H9 (cell line): ENCODE measurements around the gene OLA1. TPM values are rescaled to one million over a fixed set of nuclear protein-coding genes. Genes with fewer than 3 reads are reported as not detected.

Experiments
- DNase-seq: peaks from one replicate; pipeline ENCODE4 v3.0.0-alpha.2; 2017
- H2AFZ ChIP-seq: one replicate; pipeline ENCODE4 v1.6.1; 2013; ENCODE audit warnings: mild to moderate bottlenecking, low read length, control low read depth, moderate library complexity
- H2AK5ac ChIP-seq: 2 replicates; pipeline ENCODE4 v1.6.1; 2013; ENCODE audit warnings: low read length, control low read depth, mixed read lengths; ENCODE audit not compliant: insufficient read length
- H2BK120ac ChIP-seq: one replicate; pipeline ENCODE4 v1.6.1; 2013; ENCODE audit warnings: low read depth, mild to moderate bottlenecking, low read length, control low read depth, inconsistent platforms; ENCODE audit not compliant: poor library complexity, severe bottlenecking
- H2BK12ac ChIP-seq: 2 replicates; pipeline ENCODE4 v1.6.1; 2013; ENCODE audit warnings: low read length, control low read depth, mixed read lengths, low read depth; ENCODE audit not compliant: insufficient read length
- H2BK15ac ChIP-seq: 2 replicates; pipeline ENCODE4 v1.6.1; 2013; ENCODE audit warnings: low read depth, low read length, control low read depth
- H2BK20ac ChIP-seq: one replicate; pipeline ENCODE4 v1.6.1; 2013; ENCODE audit warnings: low read depth, mild to moderate bottlenecking, low read length, control low read depth, inconsistent platforms; ENCODE audit not compliant: poor library complexity, severe bottlenecking
- H2BK5ac ChIP-seq: 2 replicates; pipeline ENCODE4 v1.6.1; 2013; ENCODE audit warnings: low read length, control low read depth, mixed read lengths; ENCODE audit not compliant: insufficient read length
- H3K14ac ChIP-seq: 2 replicates; pipeline ENCODE4 v1.6.1; 2013; ENCODE audit warnings: low read length, control low read depth; ENCODE audit not compliant: insufficient read depth
- H3K18ac ChIP-seq: 2 replicates; pipeline ENCODE4 v1.6.1; 2013; ENCODE audit warnings: low read depth, mild to moderate bottlenecking, mixed read lengths, low read length, control low read depth; ENCODE audit not compliant: insufficient read length
- H3K23ac ChIP-seq: 2 replicates; pipeline ENCODE4 v1.6.1; 2013; ENCODE audit warnings: low read length, control low read depth, mixed read lengths, low read depth; ENCODE audit not compliant: insufficient read length
- H3K23me2 ChIP-seq: 2 replicates; pipeline ENCODE4 v1.6.1; 2013; ENCODE audit warnings: low read depth, mild to moderate bottlenecking, mixed read lengths, low read length, control low read depth; ENCODE audit not compliant: insufficient read length, poor library complexity, severe bottlenecking
- H3K27ac ChIP-seq: 2 replicates; pipeline ENCODE4 v1.5.1; 2013; ENCODE audit warnings: low read length, control low read depth, mixed read lengths, low read depth; ENCODE audit not compliant: insufficient read length
- H3K27me3 ChIP-seq: 2 replicates; pipeline ENCODE4 v1.6.1; 2013; ENCODE audit warnings: low read length, control low read depth, inconsistent platforms; ENCODE audit not compliant: insufficient read depth
- H3K4ac ChIP-seq: 2 replicates; pipeline ENCODE4 v1.6.1; 2013; ENCODE audit warnings: low read depth, mild to moderate bottlenecking, control low read depth, inconsistent platforms, low read length, moderate library complexity
- H3K4me1 ChIP-seq: 2 replicates; pipeline ENCODE4 v1.6.1; 2013; ENCODE audit warnings: low read length, control low read depth, inconsistent platforms; ENCODE audit not compliant: insufficient read depth
- H3K4me2 ChIP-seq: 2 replicates; pipeline ENCODE4 v1.6.1; 2013; ENCODE audit warnings: low read length, control low read depth, mixed read lengths; ENCODE audit not compliant: insufficient read length, insufficient read depth
- H3K56ac ChIP-seq: 2 replicates; pipeline ENCODE4 v1.6.1; 2013; ENCODE audit warnings: low read depth, mild to moderate bottlenecking, mixed read lengths, low read length, control low read depth; ENCODE audit not compliant: insufficient read length
- H3K79me1 ChIP-seq: 2 replicates; pipeline ENCODE4 v1.6.1; 2013; ENCODE audit warnings: low read depth, mild to moderate bottlenecking, moderate library complexity, low read length, control low read depth, inconsistent platforms; ENCODE audit not compliant: insufficient read depth, poor library complexity, severe bottlenecking
- H3K79me2 ChIP-seq: 2 replicates; pipeline ENCODE4 v1.6.1; 2013; ENCODE audit warnings: low read length, control low read depth, inconsistent platforms; ENCODE audit not compliant: insufficient read depth
- H3K9ac ChIP-seq: 2 replicates; pipeline ENCODE4 v1.6.1; 2013; ENCODE audit warnings: low read length, control low read depth, mixed read lengths; ENCODE audit not compliant: insufficient read length; ENCODE audit errors: extremely low read depth
- H3K9me3 ChIP-seq: one replicate; pipeline ENCODE4 v1.6.1; 2013; ENCODE audit warnings: low read depth, low read length, inconsistent platforms; ENCODE audit not compliant: control insufficient read depth
- H3T11ph ChIP-seq: one replicate; pipeline ENCODE4 v1.6.1; 2013; ENCODE audit warnings: mild to moderate bottlenecking, low read length, control low read depth, inconsistent platforms
- H4K20me1 ChIP-seq: one replicate; pipeline ENCODE4 v1.6.1; 2013; ENCODE audit not compliant: control insufficient read depth, insufficient read length, insufficient read depth
- H4K5ac ChIP-seq: 2 replicates; pipeline ENCODE4 v1.6.1; 2013; ENCODE audit warnings: low read depth, mild to moderate bottlenecking, mixed read lengths, low read length, control low read depth; ENCODE audit not compliant: insufficient read length
- H4K8ac ChIP-seq: replicated peaks from 2 replicates; pipeline ENCODE4 v1.6.1; 2013; ENCODE audit warnings: low read length, control low read depth, mixed read lengths, low read depth; ENCODE audit not compliant: insufficient read length
- H4K91ac ChIP-seq: 2 replicates; pipeline ENCODE4 v1.6.1; 2013; ENCODE audit warnings: low read depth, mild to moderate bottlenecking, moderate library complexity, mixed read lengths, low read length, control low read depth; ENCODE audit not compliant: insufficient read length
- H3K27ac Mint-ChIP-seq, 3 experiments: 2 replicates in 2 of 3; 3 replicates in 1 of 3; pipeline ENCODE4 v1.8.0; 2020 to 2021; ENCODE audit warnings: mixed read lengths in 3 of 3, mild to moderate bottlenecking in 1 of 3, moderate library complexity in 1 of 3
- H3K27me3 Mint-ChIP-seq: 2 replicates; pipeline ENCODE4 v1.8.0; 2021; ENCODE audit warnings: low read depth, mild to moderate bottlenecking, moderate library complexity, mixed read lengths
- H3K36me3 Mint-ChIP-seq, 3 experiments: 2 replicates in 2 of 3; 3 replicates in 1 of 3; pipeline ENCODE4 v1.8.0; 2020 to 2021; ENCODE audit warnings: low read depth in 3 of 3, mixed read lengths in 3 of 3; ENCODE audit not compliant: insufficient read depth in 1 of 3
- H3K4me1 Mint-ChIP-seq, 2 experiments: 2 replicates each; pipeline ENCODE4 v1.8.0; 2020; ENCODE audit warnings: mixed read lengths in 2 of 2
- H3K4me3 Mint-ChIP-seq, 2 experiments: 2 replicates in 1 of 2; 3 replicates in 1 of 2; pipeline ENCODE4 v1.8.0; 2020 to 2021; ENCODE audit warnings: mild to moderate bottlenecking in 2 of 2, mixed read lengths in 2 of 2, moderate library complexity in 1 of 2
- H3K9me3 Mint-ChIP-seq, 2 experiments: 2 replicates in 1 of 2; 3 replicates in 1 of 2; pipeline ENCODE4 v1.8.0; 2020; ENCODE audit warnings: mild to moderate bottlenecking in 2 of 2, mixed read lengths in 2 of 2, moderate library complexity in 1 of 2
- CTCF ChIP-seq: fragments of 200-600 bp; sonication (generic); conservative IDR thresholded peaks from 3 replicates; pipeline ENCODE4 v1.8.0; 2021; ENCODE audit warnings: antibody characterized with exemption, mild to moderate bottlenecking
- WGBS: extraction: QIAGEN DNeasy Blood & Tissue Kit; methylation state at CpG from one replicate; pipeline ENCODE4 v1.1.7; 2013; ENCODE audit warnings: missing lambda C conversion rate, low lambda C conversion rate, mixed read lengths; ENCODE audit not compliant: insufficient read length; ENCODE audit errors: extremely low coverage; 5-methylcytosine and 5-hydroxymethylcytosine counted together
- total RNA-seq: library from RNA; stranded (reverse); gene quantifications from 2 replicates; pipeline ENCODE4 v1.2.1, GENCODE V29; 2021

OLA1 gene
- total RNA-seq, 1 experiment from 2014 or later, result 133 TPM

- Histone ChIP-seq H3K79me2 (no peaks in the 10 kb centered on the region; the same call in 1 of the 2 replicates), H3T11ph (no peak overlapping the region), H4K5ac (no peak overlapping the region), H3K4me2 (no peak overlapping the region), H3K18ac (no peak overlapping the region), H2AK5ac (no peak overlapping the region), H2BK5ac (no peak overlapping the region), H3K14ac (no peak overlapping the region), H3K27ac (no peak overlapping the region), H2BK12ac (no peak overlapping the region), H3K23ac (no peak overlapping the region), H3K4me1 (peaks cover 5% of the 10 kb centered on the region; the same call in 1 of the 2 replicates), H3K9me3 (no peaks in the 10 kb centered on the region), H2AFZ (no peak overlapping the region), H2BK15ac (no peak overlapping the region), H2BK20ac (no peak overlapping the region), H4K8ac (no peak overlapping the region), H3K27me3 (no peaks in the 10 kb centered on the region), H3K23me2 (no peaks in the 10 kb centered on the region), H2BK120ac (no peak overlapping the region), H3K56ac (no peak overlapping the region), H3K9ac (no peak overlapping the region), H3K4ac (no peak overlapping the region), H4K91ac (no peak overlapping the region), H3K79me1 (peaks cover 3% of the 10 kb centered on the region), H4K20me1 (no peaks in the 10 kb centered on the region)
- Mint-ChIP-seq H3K27ac (peak overlapping the region in 2 of 3 experiments; percentile 81 to 85; a peak in 5 of 7 replicates), H3K27me3 (no peaks in the 10 kb centered on the region), H3K36me3 (peaks cover 0 to 3% (median 0%) of the 10 kb centered on the region in 3 experiments; a peak in 2 of 7 replicates), H3K4me3 (no peak overlapping the region), H3K9me3 (no peaks in the 10 kb centered on the region), H3K4me1 (peaks cover 21 to 29% of the 10 kb centered on the region in 2 experiments)
- WGBS, result no CpG with 5 or more reads among the region's 2 CpGs
- DNase-seq, result no peak
- no peak for TF ChIP-seq CTCF
Observed at GRCh38 chr2:174198846-174199564, 49.3 kb downstream of the OLA1 start.
